Stimulated activated CD8-positive, alpha-beta memory T cell treated with anti-CD3 and anti-CD28 coated beads, Interleukin-2, amount 100 ng/mL, for 1 hour (primary cell): Measurements from ENCODE around the gene SLC2A13.
"Not testable (repeated sequence)": the region's sequence is repeated elsewhere in the genome, so short reads cannot be mapped to it uniquely, and the experiment has no call there.

Experiments used
- DNase-seq, 2 donors: peaks; one replicate each; pipeline ENCODE4 v3.0.0-alpha.2; 2020; ENCODE audit warnings: low read depth in 2 of 2

Gene SLC2A13

GRCh38 chr12:39812456-39812855 lies 293.4 kb downstream of the SLC2A13 start:
- not testable (repeated sequence) for DNase-seq

DNA sequence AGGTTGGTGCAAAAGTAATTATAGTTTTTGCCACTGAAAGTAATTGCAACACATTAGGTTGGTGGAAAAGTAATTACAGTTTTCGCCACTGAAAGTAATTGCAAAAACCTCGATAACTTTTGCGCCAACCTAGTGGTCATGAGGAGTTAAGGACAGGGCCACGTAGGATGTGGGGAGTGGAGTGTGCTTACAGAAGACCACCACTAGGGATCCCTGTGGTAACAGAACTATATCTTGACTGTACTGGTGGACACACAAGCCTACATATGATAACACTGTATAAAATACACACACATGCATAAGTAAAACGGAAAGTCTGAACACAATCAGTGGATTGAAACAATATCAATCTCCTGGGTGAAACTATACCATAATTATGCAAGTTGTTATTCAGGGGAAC lies 298.8 kb downstream of the SLC2A13 start:
- no peak for DNase-seq

DNA sequence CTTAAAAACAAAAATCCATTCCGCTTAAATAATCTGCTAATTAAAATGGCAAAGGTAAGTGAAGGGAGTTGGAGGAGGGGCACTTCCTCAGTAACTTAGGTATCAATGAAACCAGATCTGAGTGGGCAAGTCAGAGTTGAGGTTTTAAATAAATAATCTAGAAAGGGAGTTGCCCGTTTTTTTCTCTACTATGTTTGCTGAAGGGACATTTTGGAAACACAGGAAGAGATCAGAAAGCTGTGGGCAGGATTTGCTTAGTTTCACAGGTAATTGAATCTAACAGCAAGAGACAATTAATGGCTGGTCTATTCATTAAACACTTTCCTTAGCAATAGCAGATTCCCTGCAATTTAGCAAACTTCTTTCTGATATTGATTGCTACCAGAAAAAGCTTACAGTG lies 300.2 kb downstream of the SLC2A13 start:
- no peak for DNase-seq

DNA sequence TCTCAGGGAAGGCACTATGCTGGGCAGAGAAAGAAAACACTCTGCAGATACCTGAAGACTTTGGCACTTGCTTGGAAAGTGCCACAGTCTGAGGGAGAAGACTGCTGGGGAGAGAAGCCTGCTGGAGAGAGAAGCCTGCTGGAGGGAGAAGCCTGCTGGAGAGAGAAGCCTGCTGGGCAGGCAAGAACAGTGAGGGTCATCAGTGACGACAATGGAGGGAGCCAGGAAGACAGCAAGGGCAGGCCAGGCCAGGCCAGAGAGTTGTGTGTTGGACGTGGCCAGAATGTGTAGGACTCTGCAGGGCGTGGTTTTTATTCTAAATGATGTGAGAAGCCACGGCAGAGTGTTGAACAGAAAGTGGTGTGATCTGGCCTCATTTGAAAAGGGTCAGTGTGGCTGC lies 301.0 kb downstream of the SLC2A13 start:
- no peak for DNase-seq

DNA sequence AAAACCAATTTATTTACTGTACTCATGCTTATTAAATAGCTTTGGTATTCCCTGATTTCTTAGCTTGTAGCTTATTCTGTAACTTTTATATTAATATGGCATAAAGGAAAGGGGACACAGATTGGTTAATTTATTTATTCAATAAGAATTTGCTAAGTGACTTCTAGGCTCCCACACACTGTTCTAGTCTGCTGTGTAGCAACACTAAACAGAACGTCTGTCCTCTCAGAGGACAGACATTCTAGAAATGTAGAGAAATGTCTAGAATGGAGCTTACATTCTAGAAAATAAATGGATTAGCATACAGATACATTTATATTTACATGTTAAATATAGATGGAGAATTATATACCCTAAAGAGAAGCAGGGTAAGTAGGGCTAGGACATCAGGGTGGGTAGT lies 301.4 kb downstream of the SLC2A13 start:
- DNase-seq, result no peak

- DNase-seq, result no peak
These were observed 302.7 kb downstream of the SLC2A13 start for GRCh38 chr12:39803151-39803550.

- no peak for DNase-seq
These were observed 306.9 kb downstream of the SLC2A13 start for GRCh38 chr12:39798977-39799376.

GRCh38 chr12:39798429-39798828 lies 307.5 kb downstream of the SLC2A13 start:
- no peak for DNase-seq

- no peak for DNase-seq
These were observed 310.4 kb downstream of the SLC2A13 start for GRCh38 chr12:39795481-39795880.

DNA sequence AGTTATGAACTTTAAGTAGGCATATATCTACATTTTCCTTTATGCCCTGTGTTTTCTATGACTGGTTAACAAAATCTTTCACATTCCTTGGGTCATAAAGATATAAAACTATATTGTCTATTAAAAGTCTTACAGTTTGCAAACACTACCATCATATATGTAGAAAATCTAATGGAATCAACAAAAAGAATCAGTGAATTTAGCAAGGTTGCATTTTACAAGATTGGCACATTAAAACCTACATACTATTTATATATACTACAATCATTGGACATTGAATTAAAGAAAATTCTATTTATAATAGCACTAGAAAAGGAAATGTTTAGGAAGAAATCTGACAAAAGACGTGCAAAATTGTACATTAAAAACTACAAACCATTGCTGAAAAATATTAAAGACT lies 312.9 kb downstream of the SLC2A13 start:
- no peak for DNase-seq

DNA sequence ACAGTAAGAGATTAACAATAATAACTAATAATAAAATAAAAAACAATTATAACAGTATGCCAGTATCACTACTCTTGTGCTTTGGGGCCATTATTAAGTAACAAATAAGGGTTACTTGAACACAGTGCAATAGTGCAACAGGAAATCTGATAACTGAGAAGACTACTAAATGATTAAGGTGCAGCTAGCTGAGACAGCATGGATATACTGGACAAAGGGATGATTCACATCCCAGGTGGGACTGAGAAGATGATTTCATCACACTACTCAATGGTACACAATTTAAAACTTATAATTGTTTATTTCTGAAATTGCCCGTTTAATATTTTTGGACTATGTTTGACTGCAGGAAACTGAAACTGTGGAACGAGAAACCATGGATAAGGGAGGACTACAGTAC lies 317.6 kb downstream of the SLC2A13 start:
- no peak for DNase-seq

DNA sequence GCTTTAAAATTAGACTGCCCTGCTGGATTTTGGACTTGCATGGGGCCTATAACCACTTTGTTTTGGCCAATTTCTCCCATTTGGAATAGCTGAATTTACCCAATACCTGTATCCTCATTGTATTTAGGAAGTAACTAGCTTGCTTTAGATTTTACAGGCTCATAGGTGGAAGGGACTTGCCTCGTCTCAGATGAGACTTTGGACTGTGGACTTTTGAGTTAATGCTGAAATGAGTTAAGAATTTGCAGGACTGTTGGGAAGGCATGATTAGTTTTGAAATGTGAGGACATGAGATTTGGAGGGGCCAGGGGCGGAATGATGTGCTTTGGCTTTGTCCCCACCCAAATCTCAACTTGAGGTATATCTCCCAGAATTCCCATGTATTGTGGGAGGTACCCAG lies 320.1 kb downstream of the SLC2A13 start:
- not testable (repeated sequence) for DNase-seq

DNA sequence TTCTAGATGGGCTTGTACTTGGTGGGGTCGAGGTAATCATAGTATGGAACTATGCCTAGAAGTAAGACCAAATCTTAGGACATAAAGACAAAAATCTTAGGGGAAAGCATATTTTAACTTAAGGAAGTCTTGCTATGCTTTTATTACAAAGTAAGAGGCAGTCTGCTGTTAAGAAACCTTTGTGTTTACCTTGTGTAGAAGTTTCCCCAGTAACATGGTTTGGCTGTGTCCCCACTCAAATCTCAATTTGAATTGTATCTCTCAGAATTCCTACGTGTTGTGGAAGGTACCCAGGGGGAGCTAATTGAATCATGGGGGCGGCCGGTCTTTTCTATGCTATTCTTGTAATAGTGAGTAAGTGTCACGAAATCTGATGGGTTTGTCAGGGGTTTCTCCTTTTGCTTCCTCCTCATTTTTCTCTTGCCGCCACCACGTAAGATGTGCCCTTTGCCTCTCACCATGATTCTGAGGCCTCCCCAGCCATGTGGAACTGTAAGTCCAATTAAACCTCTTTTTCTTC lies 323.8 kb downstream of the SLC2A13 start:
- DNase-seq, result no peak

DNA sequence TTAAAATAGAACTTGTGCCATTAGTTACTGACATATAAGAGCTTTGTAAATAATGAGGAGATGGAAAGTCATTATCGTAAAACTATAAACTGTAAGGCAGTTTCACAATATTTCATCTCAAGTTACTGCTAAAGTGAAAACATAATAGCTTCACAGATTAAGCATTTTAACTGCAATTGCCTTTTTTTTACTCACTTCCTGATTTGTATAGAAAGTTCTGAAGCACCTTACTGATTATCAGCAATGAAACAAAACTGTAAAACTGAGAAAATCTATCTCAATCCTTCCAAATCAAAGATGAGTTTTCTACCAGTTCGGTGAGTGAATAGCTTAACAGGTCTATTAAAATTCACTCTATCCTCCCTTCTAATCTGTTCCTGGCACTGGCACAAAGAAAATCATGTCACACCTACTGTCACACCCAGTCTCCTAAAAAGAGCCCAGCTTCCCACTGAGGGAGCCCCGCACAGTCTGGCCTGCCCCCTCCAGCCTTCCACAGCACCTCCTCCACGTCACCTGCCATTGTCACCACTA lies 324.9 kb downstream of the SLC2A13 start:
- no peak for DNase-seq

DNA sequence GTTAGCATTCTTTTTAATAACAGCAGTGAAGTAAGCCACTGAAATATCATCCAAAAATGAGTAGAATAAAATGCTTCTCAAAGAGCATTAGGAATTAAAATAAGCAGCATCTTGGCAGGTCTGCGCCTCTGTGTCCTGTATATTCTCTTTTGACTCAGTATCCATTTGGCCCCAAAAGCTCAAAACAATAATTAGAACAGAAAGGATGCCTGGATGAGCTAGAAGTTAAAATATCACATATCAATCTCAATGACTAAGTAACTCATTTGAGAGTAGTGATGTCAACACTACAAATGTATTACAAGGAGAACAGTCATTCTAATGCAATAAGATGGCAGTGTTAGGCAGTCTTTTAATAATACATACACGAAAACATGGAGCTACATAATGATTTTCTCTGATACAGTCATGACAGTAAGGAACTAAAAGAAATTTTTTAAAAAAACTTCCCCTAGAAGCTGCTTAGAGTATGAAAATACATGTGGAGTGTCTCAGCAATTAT lies 325.4 kb downstream of the SLC2A13 start:
- no peak for DNase-seq

DNA sequence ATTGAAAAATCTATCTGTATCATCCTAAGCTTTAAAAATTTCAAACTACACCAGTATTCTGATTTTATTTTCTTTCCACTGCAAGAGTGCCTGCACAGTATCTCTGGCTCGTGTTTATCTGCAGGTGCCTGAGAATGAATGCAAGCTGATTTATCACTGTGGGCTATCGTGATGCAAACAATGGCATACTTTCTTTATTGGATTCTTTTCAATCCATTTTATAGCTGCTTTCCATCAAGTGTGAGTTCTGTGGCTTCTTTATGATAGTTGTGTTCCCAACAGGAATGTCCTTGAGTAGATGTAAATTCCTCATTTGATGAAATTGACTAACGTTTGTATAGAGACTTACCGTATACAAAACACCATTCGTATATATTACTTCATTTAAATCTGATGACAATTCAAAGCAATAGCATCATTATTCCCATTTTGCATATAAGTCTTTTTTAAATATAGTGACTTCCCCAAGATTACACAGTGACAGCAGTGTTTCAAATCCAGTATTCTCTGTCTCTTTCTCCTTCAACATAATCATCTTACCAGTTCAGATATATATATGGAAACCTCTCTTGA lies 326.0 kb downstream of the SLC2A13 start:
- DNase-seq, result no peak

DNA sequence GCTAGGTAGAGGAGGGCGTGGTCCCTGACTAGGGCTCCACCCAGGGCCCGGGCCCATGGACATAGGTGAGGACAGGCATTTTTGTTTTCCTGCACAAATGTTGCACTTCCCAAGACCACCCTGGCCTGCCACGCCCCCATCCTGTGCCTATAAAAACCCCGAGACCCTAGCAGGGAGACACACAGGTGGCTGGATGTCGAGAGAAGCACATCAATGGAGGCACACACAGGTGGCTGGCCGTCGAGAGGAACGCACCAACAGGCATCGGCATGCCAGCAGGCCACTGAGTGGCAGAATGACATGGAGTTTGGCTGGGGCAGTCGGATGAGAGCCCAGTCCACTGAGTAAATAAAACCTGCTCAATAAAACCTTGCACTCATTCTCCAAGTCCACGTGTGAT lies 328.4 kb downstream of the SLC2A13 start:
- DNase-seq, result no peak

GRCh38 chr12:39773266-39773665 lies 332.6 kb downstream of the SLC2A13 start:
- DNase-seq, result no peak

DNA sequence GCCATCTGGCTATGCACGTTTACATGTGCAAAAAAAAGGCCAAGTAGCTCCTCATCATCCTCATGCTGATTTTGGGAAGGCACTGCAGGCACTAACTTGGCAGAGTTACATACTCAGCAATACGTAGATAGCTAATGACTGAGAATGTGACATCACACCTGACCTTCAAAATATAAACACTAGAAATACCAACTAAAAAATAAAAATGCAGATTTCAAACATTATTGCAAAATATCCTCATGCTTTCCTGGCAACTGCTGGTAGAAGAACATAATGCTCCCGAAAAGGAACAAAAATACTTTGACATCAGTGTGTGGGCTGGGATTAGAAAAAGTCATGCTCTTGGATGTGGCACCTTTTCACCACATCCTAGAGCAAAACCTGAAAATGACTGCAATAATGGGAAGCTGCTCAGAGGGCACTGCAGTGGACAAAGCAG lies 333.0 kb downstream of the SLC2A13 start:
- DNase-seq, result no peak

GRCh38 chr12:39771456-39771855 lies 334.4 kb downstream of the SLC2A13 start:
- DNase-seq, result no peak

DNA sequence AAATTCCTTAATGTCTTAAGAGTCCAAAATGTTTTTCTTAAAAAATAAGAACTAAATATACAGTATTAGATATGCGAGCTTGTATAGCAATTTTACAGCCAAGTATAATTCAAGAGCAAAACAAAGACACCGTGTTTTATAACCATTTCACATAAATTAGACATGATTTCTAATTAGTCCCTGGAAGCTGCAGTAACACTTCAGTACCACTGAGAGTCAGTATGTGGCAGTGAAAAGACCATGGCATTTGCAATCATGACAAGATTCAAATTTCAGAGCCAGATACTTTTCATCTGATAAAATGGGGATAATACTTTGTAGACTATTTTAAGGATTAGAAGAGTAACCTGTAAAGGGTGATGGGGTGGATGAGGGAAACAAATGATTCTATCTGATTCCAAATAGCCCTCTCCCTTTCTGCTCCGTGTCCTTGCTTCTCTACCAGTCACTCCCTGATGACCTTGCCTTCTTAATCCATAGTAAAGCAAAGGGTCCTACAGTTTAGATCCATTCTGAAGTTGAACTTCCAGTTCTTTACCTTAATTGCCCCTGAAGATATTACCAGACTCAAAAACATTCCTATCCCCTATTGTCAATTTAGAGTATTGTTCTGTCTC lies 340.8 kb downstream of the SLC2A13 start:
- no peak for DNase-seq

GRCh38 chr12:39763890-39764169 lies 342.1 kb downstream of the SLC2A13 start:
- DNase-seq, result no peak

- DNase-seq, result no peak
These were observed 342.6 kb downstream of the SLC2A13 start for GRCh38 chr12:39763071-39763889.
